Bronchus fibroblast of lung (primary cell): ENCODE data around the gene LRFN4. TPM values are rescaled to one million over a fixed set of nuclear protein-coding genes. Genes with fewer than 3 reads are reported as not detected.

ENCODE experiments used
- total RNA-seq: library from RNA; depleted of rRNA; stranded (reverse); fragments of >200 nt; gene quantifications from 2 replicates; pipeline ENCODE4 v1.2.3, GENCODE V29; 2015

Gene LRFN4
- total RNA-seq = 36.1 TPM in 2 replicates

DNA sequence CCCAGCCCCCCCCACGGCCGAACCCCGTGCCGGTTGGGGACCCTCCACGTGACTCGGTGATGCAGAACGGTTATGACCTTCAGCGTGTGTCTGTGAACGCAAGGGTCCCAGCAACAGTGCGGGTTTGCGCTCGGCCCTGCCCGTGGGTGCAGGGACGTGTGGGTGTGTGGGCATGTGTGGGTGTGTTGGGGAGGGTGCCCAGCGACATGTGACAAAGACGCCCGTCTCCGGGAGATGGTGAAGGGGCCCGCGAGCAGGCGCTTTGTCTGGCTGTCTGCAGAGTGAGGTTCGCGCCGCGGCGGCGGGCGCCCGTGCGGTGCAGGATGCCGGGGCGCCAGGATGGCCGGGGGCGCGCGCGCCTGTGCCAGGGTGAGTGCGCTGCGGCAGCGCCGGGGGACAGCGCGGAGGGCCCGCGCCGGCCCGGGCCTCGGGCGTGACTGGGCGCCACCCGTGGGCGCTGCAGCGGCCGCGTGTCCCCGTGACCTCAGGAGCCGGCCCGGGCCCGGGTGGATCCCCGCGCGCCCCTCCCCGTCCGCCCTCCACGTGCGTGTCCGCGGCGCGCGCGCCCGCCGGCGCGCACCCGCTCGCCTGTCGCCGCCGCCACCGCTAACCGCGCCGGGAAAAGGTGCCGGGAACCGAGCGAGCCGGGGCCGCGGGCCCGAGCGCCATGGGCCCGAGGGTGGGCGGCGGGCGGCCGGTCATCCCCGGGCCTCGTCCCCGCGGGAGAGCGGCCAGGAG, at the start of gene LRFN4:
Gene LRFN4, plus strand, starts transcription at position 569 of the 738 bp plus-strand sequence. CDS start 681 bp downstream, outside the sequence.

DNA sequence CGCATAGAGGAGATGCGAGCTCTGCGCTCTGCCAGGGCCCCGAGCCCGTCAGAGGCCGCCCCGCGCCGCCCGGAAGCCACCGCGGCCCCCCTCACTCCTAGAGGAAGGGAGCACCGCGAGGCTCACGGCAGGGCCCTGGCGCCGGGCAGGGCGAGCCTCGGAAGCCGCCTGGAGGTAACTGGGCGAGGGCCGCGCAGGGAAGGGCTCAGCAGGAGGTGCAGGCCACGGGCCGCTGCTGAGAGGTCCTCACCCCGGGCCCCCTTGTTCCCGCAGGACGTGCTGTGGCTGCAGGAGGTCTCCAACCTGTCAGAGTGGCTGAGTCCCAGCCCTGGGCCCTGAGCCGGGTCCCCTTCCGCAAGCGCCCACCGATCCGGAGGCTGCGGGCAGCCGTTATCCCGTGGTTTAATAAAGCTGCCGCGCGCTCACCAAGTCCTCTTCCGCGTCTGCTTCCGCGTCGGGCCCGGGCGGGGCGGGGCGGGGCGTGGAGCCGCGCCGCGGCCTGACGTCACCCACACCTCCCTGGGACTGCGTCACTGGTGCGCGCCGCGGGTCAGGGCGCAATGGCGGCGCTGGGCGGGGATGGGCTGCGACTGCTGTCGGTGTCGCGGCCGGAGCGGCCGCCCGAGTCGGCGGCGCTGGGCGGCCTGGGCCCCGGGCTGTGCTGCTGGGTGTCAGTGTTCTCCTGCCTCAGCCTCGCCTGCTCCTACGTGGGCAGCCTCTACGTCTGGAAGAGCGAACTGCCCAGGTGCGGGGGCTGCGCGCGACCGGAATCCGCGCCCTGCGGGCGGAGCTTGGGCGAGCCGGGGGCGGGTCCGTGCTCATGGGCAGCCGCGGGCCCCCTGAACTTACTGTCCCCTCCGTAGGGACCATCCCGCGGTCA, 13.7 kb upstream of the LRFN4 start, which contains the start of gene RCE1:
Gene RCE1, plus strand, starts transcription at position 546 of the 880 bp plus-strand sequence. Its CDS starts 15 bp downstream, at position 561.

Other genes starting within 250 kb of the LRFN4 start
- 47.3 and 49.4 TPM in 2 replicates for gene RBM14, start 240.4 kb upstream of the LRFN4 start, total RNA-seq
- gene RBM4, start 218.4 kb upstream of the LRFN4 start, total RNA-seq = 102 and 106 TPM in 2 replicates
- 15.0 and 19.0 TPM in 2 replicates for gene RBM4B, start 179.2 kb upstream of the LRFN4 start, total RNA-seq
- gene SPTBN2, start 127.8 kb upstream of the LRFN4 start, total RNA-seq = 0.89 and 2.0 TPM in 2 replicates
- 21.0 and 21.2 TPM in 2 replicates for gene RCE1, start 13.6 kb upstream of the LRFN4 start, total RNA-seq
- gene PC, start 101.3 kb downstream of the LRFN4 start, total RNA-seq = 19.2 and 21.7 TPM in 2 replicates
- 0.34 TPM in 1 of 2 replicates, not detected in the other for gene C11orf86, start 118.2 kb downstream of the LRFN4 start, total RNA-seq
- gene SYT12, start 166.1 kb downstream of the LRFN4 start, total RNA-seq = under 0.01 and 0.17 TPM in 2 replicates
- gene RHOD, start 199.8 kb downstream of the LRFN4 start, total RNA-seq = 12.4 and 17.1 TPM in 2 replicates